Gastroesophageal sphincter (tissue), 3 donors: Measurements from ENCODE around the gene TNS3.

ENCODE experiments used
- EP300 ChIP-seq: sonication (generic); formaldehyde crosslinking; IDR thresholded peaks from one replicate; pipeline ENCODE4 v1.6.1; 2017; ENCODE audit warnings: antibody characterized with exemption, mild to moderate bottlenecking
- POLR2A ChIP-seq, 2 donors: fragments of 450-650 bp; IDR thresholded peaks; one replicate each; pipeline ENCODE4 v1.6.1; 2017; ENCODE audit warnings: antibody characterized with exemption in 2 of 2, mild to moderate bottlenecking in 2 of 2, moderate library complexity in 1 of 2
- POLR2AphosphoS5 ChIP-seq: sonication (generic); formaldehyde crosslinking; IDR thresholded peaks from one replicate; pipeline ENCODE4 v1.6.1; 2017; ENCODE audit warnings: antibody characterized with exemption
- TF ChIP-seq, protein P1 (sequence below), 4 experiments: fragments of 200-600 bp in 2 of 4; fragments of 450-650 bp in 2 of 4; sonication (generic) in 1 of 4; IDR thresholded peaks; one replicate each; pipeline ENCODE4 v1.5.1; 2017 to 2019; ENCODE audit warnings: antibody characterized with exemption in 4 of 4, mild to moderate bottlenecking in 2 of 4, moderate library complexity in 2 of 4

- TF ChIP-seq POLR2AphosphoS5: no peak
- TF ChIP-seq EP300: no peak
- no peak for TF ChIP-seq POLR2A (IDR thresholded peaks at IDR 0.05)
- TF ChIP-seq, protein P1, sequence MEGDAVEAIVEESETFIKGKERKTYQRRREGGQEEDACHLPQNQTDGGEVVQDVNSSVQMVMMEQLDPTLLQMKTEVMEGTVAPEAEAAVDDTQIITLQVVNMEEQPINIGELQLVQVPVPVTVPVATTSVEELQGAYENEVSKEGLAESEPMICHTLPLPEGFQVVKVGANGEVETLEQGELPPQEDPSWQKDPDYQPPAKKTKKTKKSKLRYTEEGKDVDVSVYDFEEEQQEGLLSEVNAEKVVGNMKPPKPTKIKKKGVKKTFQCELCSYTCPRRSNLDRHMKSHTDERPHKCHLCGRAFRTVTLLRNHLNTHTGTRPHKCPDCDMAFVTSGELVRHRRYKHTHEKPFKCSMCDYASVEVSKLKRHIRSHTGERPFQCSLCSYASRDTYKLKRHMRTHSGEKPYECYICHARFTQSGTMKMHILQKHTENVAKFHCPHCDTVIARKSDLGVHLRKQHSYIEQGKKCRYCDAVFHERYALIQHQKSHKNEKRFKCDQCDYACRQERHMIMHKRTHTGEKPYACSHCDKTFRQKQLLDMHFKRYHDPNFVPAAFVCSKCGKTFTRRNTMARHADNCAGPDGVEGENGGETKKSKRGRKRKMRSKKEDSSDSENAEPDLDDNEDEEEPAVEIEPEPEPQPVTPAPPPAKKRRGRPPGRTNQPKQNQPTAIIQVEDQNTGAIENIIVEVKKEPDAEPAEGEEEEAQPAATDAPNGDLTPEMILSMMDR (IDR thresholded peaks at IDR 0.05): no peak
Measured at GRCh38 chr7:47304727-47305719, 276.9 kb downstream of the TNS3 start.
